Measurements from ENCODE around the gene TRIM44.

Gene TRIM44

DNA sequence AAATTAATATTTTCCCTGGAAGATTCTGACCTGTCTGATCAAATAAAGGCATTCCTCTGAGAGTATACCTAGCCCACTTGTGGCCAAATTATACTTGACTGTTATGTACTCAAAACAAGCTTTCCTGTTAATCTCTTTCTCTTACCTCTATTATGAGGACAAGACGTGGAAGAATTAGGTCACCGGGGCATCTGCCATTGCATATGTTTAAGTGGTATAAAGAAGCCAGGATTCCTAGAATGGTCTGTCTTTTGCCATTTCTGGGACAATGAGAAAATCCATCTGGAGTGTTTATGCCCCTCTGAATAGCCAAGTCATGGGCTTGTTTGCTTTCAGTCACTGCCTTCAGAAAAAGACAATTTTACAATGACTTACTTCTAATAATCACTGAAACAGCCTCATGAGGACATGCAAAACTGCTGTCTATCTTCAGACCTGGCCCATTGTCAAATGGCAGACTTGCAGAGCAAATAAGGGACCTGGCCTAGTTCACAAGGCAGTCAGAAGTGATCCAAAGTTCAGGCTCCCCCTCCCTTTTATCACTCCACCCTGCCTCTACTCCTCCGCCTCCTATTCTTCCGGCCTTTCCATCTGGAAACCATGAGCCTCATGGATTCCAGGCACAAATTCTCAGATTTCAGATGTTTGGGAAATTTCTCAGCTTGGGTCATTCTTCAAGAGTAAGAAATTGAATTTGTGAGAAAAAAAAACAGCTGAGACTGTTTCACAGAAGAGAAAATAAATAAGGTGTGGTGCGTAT lies 153.2 kb downstream of the TRIM44 start:
- DNase-seq (ENCODE audit: low read depth): peak; percentile 85
- H3K4me3 ChIP-seq (ENCODE audit: control insufficient read depth, low read depth, low read length): no peak overlapping the region
- TF ChIP-seq, protein P1, sequence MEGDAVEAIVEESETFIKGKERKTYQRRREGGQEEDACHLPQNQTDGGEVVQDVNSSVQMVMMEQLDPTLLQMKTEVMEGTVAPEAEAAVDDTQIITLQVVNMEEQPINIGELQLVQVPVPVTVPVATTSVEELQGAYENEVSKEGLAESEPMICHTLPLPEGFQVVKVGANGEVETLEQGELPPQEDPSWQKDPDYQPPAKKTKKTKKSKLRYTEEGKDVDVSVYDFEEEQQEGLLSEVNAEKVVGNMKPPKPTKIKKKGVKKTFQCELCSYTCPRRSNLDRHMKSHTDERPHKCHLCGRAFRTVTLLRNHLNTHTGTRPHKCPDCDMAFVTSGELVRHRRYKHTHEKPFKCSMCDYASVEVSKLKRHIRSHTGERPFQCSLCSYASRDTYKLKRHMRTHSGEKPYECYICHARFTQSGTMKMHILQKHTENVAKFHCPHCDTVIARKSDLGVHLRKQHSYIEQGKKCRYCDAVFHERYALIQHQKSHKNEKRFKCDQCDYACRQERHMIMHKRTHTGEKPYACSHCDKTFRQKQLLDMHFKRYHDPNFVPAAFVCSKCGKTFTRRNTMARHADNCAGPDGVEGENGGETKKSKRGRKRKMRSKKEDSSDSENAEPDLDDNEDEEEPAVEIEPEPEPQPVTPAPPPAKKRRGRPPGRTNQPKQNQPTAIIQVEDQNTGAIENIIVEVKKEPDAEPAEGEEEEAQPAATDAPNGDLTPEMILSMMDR (conservative IDR thresholded peaks at IDR 0.05; ENCODE audit: control insufficient read depth, insufficient read depth, low read depth, low read length): no peak

DNA sequence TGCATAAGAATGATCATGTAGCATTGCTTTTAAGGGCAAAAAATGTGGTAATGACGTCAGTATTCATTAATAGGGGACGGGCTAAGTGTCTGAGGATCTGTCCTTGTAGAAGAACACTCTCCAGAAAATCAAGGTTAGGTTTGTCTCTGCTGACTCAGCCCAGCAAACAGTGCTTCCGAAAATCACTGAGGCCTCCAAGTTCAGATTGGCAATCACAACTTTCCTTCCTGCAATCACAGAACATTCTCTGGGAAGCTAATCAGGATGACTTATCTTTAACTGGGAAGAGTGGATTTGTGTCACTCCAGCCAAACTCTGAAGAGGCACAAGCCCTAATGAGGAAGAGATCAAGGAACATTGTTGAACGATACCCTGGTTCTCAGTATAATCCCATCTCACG lies 158.0 kb downstream of the TRIM44 start:
- H3K4me3 ChIP-seq (ENCODE audit: control insufficient read depth, low read depth, low read length): no peak overlapping the region
- DNase-seq (ENCODE audit: low read depth): peak; percentile 14
- TF ChIP-seq, protein P1 (conservative IDR thresholded peaks at IDR 0.05; ENCODE audit: control insufficient read depth, insufficient read depth, low read depth, low read length): no peak

DNA sequence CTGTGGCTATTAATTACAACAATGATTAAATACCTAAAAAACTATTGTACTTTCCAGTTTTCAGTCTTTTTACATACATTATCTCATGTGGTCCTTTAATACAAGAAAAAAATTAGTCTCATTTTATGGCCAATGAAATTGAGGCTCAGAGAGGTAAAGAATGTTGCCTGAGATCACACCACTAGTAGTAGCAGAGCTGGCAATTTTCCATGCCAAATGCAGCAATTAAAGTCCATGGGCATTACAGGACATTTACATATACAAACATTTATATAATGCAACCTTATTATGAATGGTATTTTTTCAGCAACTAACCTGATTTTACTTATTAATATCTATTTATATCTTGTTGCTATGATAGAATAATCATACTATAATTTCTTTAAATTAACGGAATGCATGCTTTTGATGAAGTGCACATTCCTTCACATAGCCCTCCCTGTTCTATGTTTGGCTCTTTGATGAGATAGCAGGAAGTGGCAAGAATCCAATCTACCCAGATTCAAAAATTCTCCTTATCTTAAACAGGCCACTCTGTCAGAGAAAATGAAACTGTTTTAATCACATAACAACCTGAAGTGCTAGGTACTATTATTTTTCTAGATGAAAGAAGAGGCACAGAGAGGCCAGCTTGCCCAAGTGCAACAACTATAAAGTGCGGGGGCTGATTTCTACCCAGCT lies 160.4 kb downstream of the TRIM44 start:
- no peak overlapping the region for H3K4me3 ChIP-seq (ENCODE audit: control insufficient read depth, low read depth, low read length)
- DNase-seq (ENCODE audit: low read depth): no peak
- TF ChIP-seq, protein P1 (conservative IDR thresholded peaks at IDR 0.05; ENCODE audit: control insufficient read depth, insufficient read depth, low read depth, low read length): no peak

DNA sequence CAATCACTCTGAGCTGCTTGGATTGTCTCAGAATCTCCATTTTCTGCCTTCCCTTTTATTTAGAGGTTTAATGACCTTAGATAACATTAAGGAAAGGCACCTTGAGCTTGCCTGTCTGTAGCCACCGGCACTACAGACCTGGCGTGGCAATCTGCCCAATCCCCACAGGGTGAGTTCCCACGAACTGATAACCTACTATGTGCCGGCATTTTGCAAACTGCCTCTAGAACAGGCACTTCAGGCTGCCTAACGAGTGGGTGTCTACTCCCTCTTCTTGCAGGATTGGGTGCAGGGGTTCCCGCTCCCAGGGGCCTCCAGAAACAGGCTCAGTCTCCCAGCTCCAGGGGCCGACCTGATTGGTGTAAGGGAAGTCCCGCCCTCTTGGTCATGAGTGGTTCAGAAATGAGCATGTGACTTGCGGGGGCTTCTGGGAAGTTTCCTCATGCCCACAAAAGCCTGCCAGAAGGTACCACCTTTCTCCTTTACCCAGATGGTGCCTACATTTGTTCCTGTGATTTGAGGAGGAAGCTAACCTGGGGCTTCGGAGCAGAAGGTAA lies 161.2 kb downstream of the TRIM44 start:
- TF ChIP-seq, protein P1 (conservative IDR thresholded peaks at IDR 0.05; ENCODE audit: control insufficient read depth, insufficient read depth, low read depth, low read length): no peak
- no peak for DNase-seq (ENCODE audit: low read depth)
- H3K4me3 ChIP-seq (ENCODE audit: control insufficient read depth, low read depth, low read length): no peak overlapping the region

DNA sequence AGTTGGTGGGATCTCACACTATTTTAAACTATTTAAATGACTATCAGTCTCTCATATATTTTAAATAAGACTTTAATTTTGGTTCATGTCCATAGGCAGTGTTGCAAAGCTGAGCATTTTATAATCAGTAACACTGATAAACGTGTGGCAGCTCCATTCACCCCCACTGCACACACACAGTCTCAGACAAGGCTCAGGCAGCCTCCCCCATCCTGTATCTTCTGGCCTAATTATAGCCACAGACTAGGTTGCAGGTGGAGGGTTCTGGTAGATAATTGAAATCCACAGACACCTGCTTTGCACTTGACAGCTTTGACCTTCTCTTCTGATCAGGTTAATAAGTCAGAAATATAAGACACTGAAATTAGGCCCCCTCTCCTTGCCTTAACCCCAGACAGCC lies 162.8 kb downstream of the TRIM44 start:
- TF ChIP-seq, protein P1 (conservative IDR thresholded peaks at IDR 0.05; ENCODE audit: control insufficient read depth, insufficient read depth, low read depth, low read length): no peak
- no peak overlapping the region for H3K4me3 ChIP-seq (ENCODE audit: control insufficient read depth, low read depth, low read length)

DNA sequence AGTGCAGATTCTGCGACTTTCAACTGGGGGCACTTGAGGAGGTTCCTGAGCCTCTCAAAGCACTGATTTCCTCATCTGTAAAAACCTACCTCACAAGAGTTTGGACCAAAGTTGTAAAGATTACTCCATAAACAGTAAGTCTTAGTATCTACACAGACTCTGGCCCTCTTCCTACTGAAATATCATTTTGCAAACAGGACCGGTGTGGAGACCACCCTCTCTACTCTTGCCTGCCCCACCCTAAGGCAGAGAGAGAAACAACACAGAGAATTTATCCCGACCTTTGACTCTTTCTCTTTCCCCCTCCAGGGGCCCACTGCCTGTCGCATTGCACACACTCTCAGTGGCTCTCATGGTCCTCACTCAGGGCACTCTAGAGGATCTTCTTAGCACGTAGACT lies 163.4 kb downstream of the TRIM44 start:
- no peak for DNase-seq (ENCODE audit: low read depth)
- no peak overlapping the region for H3K4me3 ChIP-seq (ENCODE audit: control insufficient read depth, low read depth, low read length)
- TF ChIP-seq, protein P1 (conservative IDR thresholded peaks at IDR 0.05; ENCODE audit: control insufficient read depth, insufficient read depth, low read depth, low read length): no peak

More for the DNA sequence above, 162.8 kb downstream of the TRIM44 start:
- no peak for DNase-seq (ENCODE audit: low read depth)
